Thoracic aorta (tissue), 2 donors: Measurements from ENCODE around the gene BOK. TPM values are rescaled to one million over a fixed set of nuclear protein-coding genes. Genes with fewer than 3 reads are reported as not detected.
A peak's percentile ranks its signal among the peaks of the same experiment; 100 is the strongest.

ENCODE experiments used
- ATAC-seq: fragments of 150-250 bp; one replicate; pipeline ENCODE4 v1.8.0; 2017; ENCODE audit warnings: low read depth; ENCODE audit not compliant: insufficient number of reproducible peaks, low FRiP score
- DNase-seq: peaks from one replicate; pipeline ENCODE4 v3.0.0-alpha.2; 2020; ENCODE audit warnings: low spot score
- H3K27ac ChIP-seq, 2 donors: fragments of 200-600 bp; sonication (generic); 1 replicate in 1 of 2; 2 replicates in 1 of 2; pipeline ENCODE4 v1.5.1; 2016; ENCODE audit warnings: mild to moderate bottlenecking in 2 of 2, moderate library complexity in 2 of 2
- H3K27me3 ChIP-seq: fragments of 200-600 bp; sonication (generic); replicated peaks from 2 replicates; pipeline ENCODE4 v1.6.0; 2016; ENCODE audit warnings: mild to moderate bottlenecking; ENCODE audit not compliant: insufficient read depth
- H3K36me3 ChIP-seq: fragments of 200-600 bp; sonication (generic); one replicate; pipeline ENCODE4 v1.5.1; 2016
- H3K4me1 ChIP-seq, 2 donors: fragments of 200-600 bp; sonication (generic); 1 replicate in 1 of 2; 2 replicates in 1 of 2; pipeline versions ENCODE4 v1.5.1 to v1.6.0; 2016; ENCODE audit warnings: low read depth in 2 of 2, mild to moderate bottlenecking in 1 of 2; ENCODE audit not compliant: control insufficient read depth in 1 of 2
- H3K4me3 ChIP-seq: fragments of 200-600 bp; sonication (generic); 2 replicates; pipeline ENCODE4 v1.5.1; 2016; ENCODE audit warnings: mild to moderate bottlenecking
- H3K9me3 ChIP-seq: fragments of 200-600 bp; sonication (generic); 2 replicates; pipeline ENCODE4 v1.5.1; 2016
- CTCF ChIP-seq: fragments of 200-600 bp; sonication (generic); IDR thresholded peaks from one replicate; pipeline ENCODE4 v1.5.1; 2019; ENCODE audit warnings: antibody characterized with exemption
- total RNA-seq, 2 donors: library from RNA; depleted of rRNA; stranded (reverse); fragments of >200 nt; gene quantifications; one replicate each; pipeline versions ENCODE4 v1.1.0 to v1.2.3, GENCODE V29; 2016

Gene BOK
- 10 to 100 TPM; 10.7 to 27.5 TPM for total RNA-seq

GRCh38 chr2:241558532-241559322, at the start of gene BOK:
TSS of gene BOK (plus strand) at chr2:241558745. CDS start at chr2:241559484, 739 bp downstream.
- Histone ChIP-seq H3K4me3 (peak within 1 kb of the TSS; percentile 70), H3K27me3 (no peaks in the 10 kb centered on the region), H3K4me1 (peaks cover 24 to 37% of the 10 kb centered on the region in 2 donors), H3K9me3 (peaks cover 17% of the 10 kb centered on the region), H3K36me3 (no peaks in the 10 kb centered on the region), H3K27ac (no peak within 1 kb of the TSS)
- ATAC-seq (no peak), DNase-seq (no peak)
- TF ChIP-seq CTCF, result no peak

- ATAC-seq, result no peak
Measured at GRCh38 chr2:241509155-241509784, 49.3 kb upstream of the BOK start.

GRCh38 chr2:241511091-241511741, 47.3 kb upstream of the BOK start:
- Histone ChIP-seq H3K27me3 (no peaks in the 10 kb centered on the region), H3K4me1 (peaks cover 17 to 27% of the 10 kb centered on the region in 2 donors), H3K36me3 (no peaks in the 10 kb centered on the region), H3K27ac (no peak overlapping the region), H3K9me3 (no peaks in the 10 kb centered on the region), H3K4me3 (no peak overlapping the region)
- no peak for TF ChIP-seq CTCF
- DNase-seq (no peak), ATAC-seq (no peak)

More at GRCh38 chr2:241509155-241509784, 49.3 kb upstream of the BOK start:
- H3K9me3 ChIP-seq, result no peaks in the 10 kb centered on the region
- H3K36me3 ChIP-seq, result no peaks in the 10 kb centered on the region
- H3K27me3 ChIP-seq, result no peaks in the 10 kb centered on the region
- no peak for TF ChIP-seq CTCF
- H3K27ac ChIP-seq, result peak overlapping the region; percentile 56 to 64
- H3K4me3 ChIP-seq, result peak overlapping the region; percentile 85
- H3K4me1 ChIP-seq, result peaks cover 20 to 46% of the 10 kb centered on the region in 2 donors
- no peak for DNase-seq

GRCh38 chr2:241514553-241514952, 44.0 kb upstream of the BOK start:
- Histone ChIP-seq H3K4me1 (peaks cover 0 to 4% of the 10 kb centered on the region in 2 donors), H3K27me3 (no peaks in the 10 kb centered on the region), H3K4me3 (no peak overlapping the region), H3K36me3 (no peaks in the 10 kb centered on the region), H3K27ac (no peak overlapping the region), H3K9me3 (no peaks in the 10 kb centered on the region)
- ATAC-seq, result no peak
- no peak for TF ChIP-seq CTCF
- DNase-seq, result no peak
